Testis (tissue), 3 donors: Measurements from ENCODE around the gene WDFY4. TPM values are rescaled to one million over a fixed set of nuclear protein-coding genes. Genes with fewer than 3 reads are reported as not detected.

Experiments
- DNase-seq: peaks from one replicate; pipeline ENCODE4 v3.0.0-alpha.2; 2019
- H3K27ac ChIP-seq, 2 donors: fragments of 200-600 bp; sonication (generic); one replicate each; pipeline ENCODE4 v1.5.1; 2019
- H3K27me3 ChIP-seq: fragments of 200-600 bp; sonication (generic); one replicate; pipeline ENCODE4 v1.5.1; 2019
- H3K36me3 ChIP-seq: fragments of 200-600 bp; sonication (generic); one replicate; pipeline ENCODE4 v1.5.1; 2017; ENCODE audit warnings: low read depth; ENCODE audit errors: missing control alignments
- H3K4me1 ChIP-seq: fragments of 200-600 bp; sonication (generic); one replicate; pipeline ENCODE4 v1.5.1; 2019
- H3K4me3 ChIP-seq, 2 donors: fragments of 200-600 bp; sonication (generic); one replicate each; pipeline ENCODE4 v1.5.1; 2017 to 2019
- H3K9me3 ChIP-seq: fragments of 200-600 bp; sonication (generic); one replicate; pipeline ENCODE4 v1.5.1; 2017
- CTCF ChIP-seq, 3 experiments: fragments of 450-650 bp in 2 of 3; fragments of 200-600 bp in 1 of 3; sonication (generic) in 1 of 3; IDR thresholded peaks; one replicate each; pipeline ENCODE4 v1.5.1; 2016 to 2019; ENCODE audit warnings: antibody characterized with exemption in 3 of 3, mild to moderate bottlenecking in 2 of 3, moderate library complexity in 1 of 3
- POLR2A ChIP-seq: fragments of 450-650 bp; IDR thresholded peaks from one replicate; pipeline ENCODE4 v1.6.1; 2017; ENCODE audit warnings: antibody characterized with exemption, mild to moderate bottlenecking, moderate library complexity
- WGBS, 2 donors: methylation state at CpG; one replicate each; pipeline ENCODE4 v1.1.5; 2018; 5-methylcytosine and 5-hydroxymethylcytosine counted together
- intact Hi-C: fragments of 100-400 bp; cut with DNase I; formaldehyde crosslinking; loops from one replicate; pipeline ENCODE4 v1.15.1; 2023; ENCODE audit warnings: low total_unique reads
- polyA plus RNA-seq: library from polyadenylated mRNA; stranded (reverse); fragments of 350-450 nt; fragmentation: Illumina TruSeq; extraction: RNeasy Lipid Tissue Mini Kit (QIAGEN cat#74804); gene quantifications from one replicate; pipeline ENCODE4 v1.2.3, GENCODE V29; 2014; ENCODE audit warnings: low read depth, low replicate concordance; ENCODE audit not compliant: insufficient read depth
- total RNA-seq, 2 donors: library from RNA; depleted of rRNA; stranded (reverse); fragments of >200 nt; gene quantifications; one replicate each; pipeline ENCODE4 v1.2.3, GENCODE V29; 2016

The WDFY4 gene
- total and polyA plus RNA-seq, 3 donors from 2014 or later: 10.2 to 21.5 (median 18.4) TPM

GRCh38 chr10:49005270-49005669 is 320.6 kb downstream of the WDFY4 start:
- Histone ChIP-seq H3K36me3 (no peaks in the 10 kb centered on the region), H3K4me3 (no peak overlapping the region), H3K9me3 (no peaks in the 10 kb centered on the region), H3K4me1 (peaks cover 26% of the 10 kb centered on the region), H3K27me3 (no peaks in the 10 kb centered on the region), H3K27ac (no peak overlapping the region)
- WGBS, 2 donors: 80 to 89% methylated on average over 5 of the region's 5 CpGs
- intact Hi-C loops: no loop called here
- no peak for DNase-seq
- TF ChIP-seq POLR2A (no peak), CTCF (IDR thresholded peaks at IDR 0.05) (no peak)

- H3K4me3 ChIP-seq: no peak overlapping the region
- no peak for TF ChIP-seq POLR2A
- intact Hi-C loops: no loop called here
- H3K36me3 ChIP-seq: no peaks in the 10 kb centered on the region
- DNase-seq: no peak
- H3K4me1 ChIP-seq: peaks cover 16% of the 10 kb centered on the region
- H3K27me3 ChIP-seq: no peaks in the 10 kb centered on the region
- no peaks in the 10 kb centered on the region for H3K9me3 ChIP-seq
- H3K27ac ChIP-seq: no peak overlapping the region
- 57 to 66% methylated on average over 5 of the region's 5 CpGs for WGBS, 2 donors
Observed at GRCh38 chr10:49007129-49007528, 322.5 kb downstream of the WDFY4 start.

- Histone ChIP-seq H3K27ac (no peak overlapping the region), H3K27me3 (no peaks in the 10 kb centered on the region), H3K9me3 (no peaks in the 10 kb centered on the region), H3K36me3 (no peaks in the 10 kb centered on the region), H3K4me1 (peaks cover 19% of the 10 kb centered on the region), H3K4me3 (no peak overlapping the region)
- no peak for TF ChIP-seq POLR2A
- DNase-seq: no peak
- 68 to 78% methylated on average over 1 of the region's 1 CpG for WGBS, 2 donors
- intact Hi-C loops: no loop called here
Observed at GRCh38 chr10:49008091-49008490, 323.4 kb downstream of the WDFY4 start.

- WGBS, 2 donors: 69 to 70% methylated on average over 8 to 13 of the region's 13 CpGs
- Histone ChIP-seq H3K4me3 (no peak overlapping the region), H3K9me3 (no peaks in the 10 kb centered on the region), H3K36me3 (no peaks in the 10 kb centered on the region), H3K27me3 (no peaks in the 10 kb centered on the region), H3K4me1 (peaks cover 24% of the 10 kb centered on the region), H3K27ac (no peak overlapping the region)
- DNase-seq: no peak
- intact Hi-C loops: no loop called here
- TF ChIP-seq CTCF (IDR thresholded peaks at IDR 0.05) (no peak), POLR2A (no peak)
Observed at GRCh38 chr10:49008505-49009198, 324.0 kb downstream of the WDFY4 start.

- intact Hi-C loops: no loop called here
- H3K4me3 ChIP-seq: no peak overlapping the region
- TF ChIP-seq POLR2A (no peak), CTCF (IDR thresholded peaks at IDR 0.05) (no peak)
- peaks cover 31% of the 10 kb centered on the region for H3K4me1 ChIP-seq
- no peaks in the 10 kb centered on the region for H3K27me3 ChIP-seq
- WGBS, 2 donors: 56 to 64% methylated on average over 8 of the region's 8 CpGs
- H3K36me3 ChIP-seq: no peaks in the 10 kb centered on the region
- no peak overlapping the region for H3K27ac ChIP-seq
- DNase-seq: no peak
- H3K9me3 ChIP-seq: no peaks in the 10 kb centered on the region
Observed at GRCh38 chr10:49009199-49009979, 324.7 kb downstream of the WDFY4 start.
